ENCODE data around the gene MCOLN2.

Gene MCOLN2

GRCh38 chr1:84944767-84945486 is 52.0 kb downstream of the MCOLN2 start:
- DNase-seq (ENCODE audit: low read depth), result peak; percentile 71
- peak overlapping the region; percentile 39 for H3K4me3 ChIP-seq (ENCODE audit: low read length)
- peak; percentile 74 for TF ChIP-seq CTCF (conservative IDR thresholded peaks at IDR 0.05; ENCODE audit: low read depth, low read length)

GRCh38 chr1:84941843-84942242 is 55.1 kb downstream of the MCOLN2 start:
- H3K4me3 ChIP-seq (ENCODE audit: low read length), result no peak overlapping the region
- no peak for TF ChIP-seq CTCF (conservative IDR thresholded peaks at IDR 0.05; ENCODE audit: low read depth, low read length)
- DNase-seq (ENCODE audit: low read depth), result no peak

GRCh38 chr1:84940481-84940880 is 56.4 kb downstream of the MCOLN2 start:
- H3K4me3 ChIP-seq (ENCODE audit: low read length), result no peak overlapping the region
- no peak for DNase-seq (ENCODE audit: low read depth)
- no peak for TF ChIP-seq CTCF (conservative IDR thresholded peaks at IDR 0.05; ENCODE audit: low read depth, low read length)

GRCh38 chr1:84939761-84940160 is 57.2 kb downstream of the MCOLN2 start:
- no peak for DNase-seq (ENCODE audit: low read depth)
- no peak for TF ChIP-seq CTCF (conservative IDR thresholded peaks at IDR 0.05; ENCODE audit: low read depth, low read length)
- no peak overlapping the region for H3K4me3 ChIP-seq (ENCODE audit: low read length)

GRCh38 chr1:84939151-84939550 is 57.8 kb downstream of the MCOLN2 start:
- H3K4me3 ChIP-seq (ENCODE audit: low read length), result no peak overlapping the region
- DNase-seq (ENCODE audit: low read depth), result no peak
- no peak for TF ChIP-seq CTCF (conservative IDR thresholded peaks at IDR 0.05; ENCODE audit: low read depth, low read length)

- no peak for DNase-seq (ENCODE audit: low read depth)
- H3K4me3 ChIP-seq (ENCODE audit: low read length), result no peak overlapping the region
- peak; percentile 93 for TF ChIP-seq CTCF (conservative IDR thresholded peaks at IDR 0.05; ENCODE audit: low read depth, low read length)
These were observed 60.6 kb downstream of the MCOLN2 start for GRCh38 chr1:84936116-84936810.

Data from retinal pigment epithelial cell (primary cell).